Erythroblast (primary cell): ENCODE results near the gene DZIP3.

Experiments used
- GATA1 ChIP-seq: IDR thresholded peaks from 2 replicates; pipeline ENCODE4 v1.6.1; 2011; ENCODE audit warnings: low read depth, mild to moderate bottlenecking, control low read depth, low read length, moderate library complexity
- POLR2A ChIP-seq: IDR thresholded peaks from 2 replicates; pipeline ENCODE4 v1.6.1; 2011; ENCODE audit warnings: mild to moderate bottlenecking, low read length

- TF ChIP-seq POLR2A = no peak
- no peak for TF ChIP-seq GATA1
These were observed 72.2 kb downstream of the DZIP3 start for GRCh38 chr3:108661699-108662098.
